Panc1 (cell line): ENCODE results near the gene APOL6. TPM values are rescaled to one million over a fixed set of nuclear protein-coding genes. Genes with fewer than 3 reads are reported as not detected.

Experiments
- ATAC-seq: fragments of 200-7000 bp; cut with Tn5 transposase; 2 replicates; pipeline ENCODE4 v1.9.1; 2020; ENCODE audit warnings: mild to moderate bottlenecking, moderate library complexity
- BruUV-seq: library from RNA; stranded (reverse); fragments of 400-500 nt; replicated peaks from 2 replicates; lab custom pipeline; 2021; lab: Mats Ljungman, UMichigan
- CTCF ChIA-PET: fragments of 300-600 bp; sonication (Branson Sonifier 250); formaldehyde crosslinking; loops from one replicate; lab custom pipeline; 2022; ENCODE audit warnings: antibody characterized with exemption; lab: Charles Lee
- POLR2A ChIA-PET: fragments of 300-600 bp; sonication (Branson Sonifier 250); formaldehyde crosslinking; loops from one replicate; lab custom pipeline; 2022; ENCODE audit warnings: antibody characterized with exemption; lab: Charles Lee
- DNase-seq: peaks from one replicate; pipeline ENCODE4 v3.0.0-alpha.2; 2010; ENCODE audit warnings: low read depth, low spot score
- H3K27ac ChIP-seq: 2 replicates; pipeline ENCODE4 v1.5.1; 2011; ENCODE audit warnings: mild to moderate bottlenecking, low read length, inconsistent platforms
- H3K27me3 ChIP-seq: fragments of 200-500 bp; sonication (Bioruptor generic); 2 replicates; pipeline ENCODE4 v1.6.0; 2014; ENCODE audit warnings: low read length, inconsistent platforms; ENCODE audit not compliant: control insufficient read depth, insufficient read depth
- H3K36me3 ChIP-seq: fragments of 200-500 bp; sonication (Bioruptor generic); 2 replicates; pipeline ENCODE4 v1.5.1; 2014; ENCODE audit warnings: inconsistent platforms, mild to moderate bottlenecking, low read length, moderate library complexity; ENCODE audit not compliant: control insufficient read depth, insufficient read depth
- H3K4me1 ChIP-seq: 2 replicates; pipeline ENCODE4 v1.5.1; 2011; ENCODE audit warnings: inconsistent platforms, mild to moderate bottlenecking, low read length, moderate library complexity; ENCODE audit not compliant: control insufficient read depth, insufficient read depth
- H3K4me3 ChIP-seq, 2 experiments: 2 replicates each; pipeline ENCODE4 v1.5.1; 2011 to 2012; ENCODE audit warnings: low read depth in 2 of 2, low read length in 2 of 2, mild to moderate bottlenecking in 2 of 2, inconsistent platforms in 1 of 2, moderate library complexity in 1 of 2
- H3K9me3 ChIP-seq: fragments of 200-500 bp; sonication (Bioruptor generic); 2 replicates; pipeline ENCODE4 v1.5.1; 2014; ENCODE audit warnings: low read depth, mild to moderate bottlenecking, inconsistent platforms, low read length, moderate library complexity; ENCODE audit not compliant: control insufficient read depth, insufficient read depth
- CTCF ChIP-seq: fragments of 450-650 bp; IDR thresholded peaks from 2 replicates; pipeline ENCODE4 v1.5.1; 2017; ENCODE audit warnings: mild to moderate bottlenecking
- POLR2AphosphoS5 ChIP-seq: IDR thresholded peaks from 2 replicates; pipeline ENCODE4 v1.6.1; 2012; ENCODE audit warnings: mild to moderate bottlenecking, low read depth, low read length, moderate library complexity
- REST ChIP-seq, 2 experiments: IDR thresholded peaks; 2 replicates each; pipeline ENCODE4 v1.6.1; 2011 to 2012; ENCODE audit warnings: low read depth in 2 of 2, control low read depth in 1 of 2, low read length in 1 of 2, mild to moderate bottlenecking in 1 of 2, moderate library complexity in 1 of 2; ENCODE audit not compliant: insufficient read depth in 1 of 2
- SIN3A ChIP-seq: IDR thresholded peaks from 2 replicates; pipeline ENCODE4 v1.6.1; 2012; ENCODE audit warnings: low read depth, mild to moderate bottlenecking, low read length, moderate library complexity, borderline replicate concordance; ENCODE audit not compliant: insufficient read depth
- TCF7L2 ChIP-seq: IDR thresholded peaks from 2 replicates; pipeline ENCODE4 v1.6.1; 2011; ENCODE audit warnings: mild to moderate bottlenecking, low read depth, low read length, inconsistent platforms
- in situ Hi-C: cut with HindIII; loops from 2 replicates; pipeline ENCODE4 v1.10.0; 2016; ENCODE audit warnings: low sequenced_read_pairs, low pct_unique_long_range_greater_than_20kb
- intact Hi-C: fragments of 100-400 bp; cut with micrococcal nuclease; formaldehyde crosslinking; loops from one replicate; pipeline ENCODE4 v1.10.0; 2022; ENCODE audit not compliant: unreplicated experiment
- total RNA-seq: library from RNA; stranded (reverse); gene quantifications from one replicate; pipeline ENCODE4 v1.2.1, GENCODE V29; 2021; ENCODE audit not compliant: unreplicated experiment

Gene APOL6
- total RNA-seq, 1 experiment from 2014 or later, result 16.4 TPM

DNA sequence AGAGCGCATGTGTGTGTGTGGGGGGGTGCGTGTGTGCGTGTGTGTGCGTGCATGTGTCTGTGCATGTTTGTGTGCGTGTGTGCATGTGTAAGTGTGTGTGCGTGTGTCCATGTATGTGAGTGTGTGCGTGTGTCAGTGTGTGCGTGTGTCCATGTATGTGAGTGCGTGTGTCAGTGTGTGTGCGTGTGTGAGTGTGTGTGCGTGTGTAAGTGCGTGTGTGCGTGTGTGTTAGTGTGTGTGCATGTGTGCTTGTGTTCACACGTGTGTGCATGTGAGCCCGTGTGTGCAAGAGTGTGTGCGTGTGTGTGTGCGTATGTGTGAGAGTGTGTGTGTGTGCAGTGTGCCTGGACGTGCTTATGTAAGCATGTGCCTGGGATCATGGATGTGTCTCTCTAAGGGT lies 14.7 kb upstream of the APOL6 start:
- intact Hi-C loops, result no loop called here
- in situ Hi-C loops, result no loop called here
- Histone ChIP-seq H3K27me3 (no peaks in the 10 kb centered on the region), H3K36me3 (no peaks in the 10 kb centered on the region), H3K9me3 (no peaks in the 10 kb centered on the region), H3K4me1 (peaks cover 26% of the 10 kb centered on the region), H3K27ac (peak overlapping the region; percentile 62), H3K4me3 (no peak overlapping the region)
- BruUV-seq, result no TSS peak
- ChIA-PET POLR2A (no interaction called here), CTCF (no interaction called here)
- TF ChIP-seq POLR2AphosphoS5, result no peak
- no peak for TF ChIP-seq REST (IDR thresholded peaks at IDR 0.05; ENCODE audit: insufficient read depth in 1 of 2, low read depth in 2 of 2, low read length in 1 of 2)
- TF ChIP-seq SIN3A, result no peak
- no peak for TF ChIP-seq TCF7L2
- no peak for TF ChIP-seq CTCF
- ATAC-seq (no peak), DNase-seq (no peak)

GRCh38 chr22:35634015-35634414 lies 14.2 kb upstream of the APOL6 start:
- ATAC-seq, result no peak

More at GRCh38 chr22:35634015-35634414, 14.2 kb upstream of the APOL6 start:
- Histone ChIP-seq H3K27me3 (no peaks in the 10 kb centered on the region), H3K4me3 (no peak overlapping the region), H3K4me1 (peaks cover 24% of the 10 kb centered on the region), H3K9me3 (no peaks in the 10 kb centered on the region), H3K36me3 (no peaks in the 10 kb centered on the region), H3K27ac (peak overlapping the region; percentile 62)
- DNase-seq, result no peak
- ChIA-PET CTCF (no interaction called here), POLR2A (no interaction called here)
- in situ Hi-C loops, result no loop called here
- TF ChIP-seq CTCF (no peak), POLR2AphosphoS5 (no peak), TCF7L2 (no peak), SIN3A (no peak), REST (IDR thresholded peaks at IDR 0.05; ENCODE audit: insufficient read depth in 1 of 2, low read depth in 2 of 2, low read length in 1 of 2) (no peak)
- intact Hi-C loops, result no loop called here
- BruUV-seq, result no TSS peak
